Gastrocnemius medialis (tissue), 4 donors: ENCODE data around the gene BPGM. TPM values are rescaled to one million over a fixed set of nuclear protein-coding genes. Genes with fewer than 3 reads are reported as not detected.
"Not testable (repeated sequence)": the region's sequence is repeated elsewhere in the genome, so short reads cannot be mapped to it uniquely, and the experiment has no call there.

Experiments
- ATAC-seq, 2 donors: fragments of 150-250 bp; one replicate each; pipeline ENCODE4 v1.9.1; 2016
- DNase-seq, 2 donors: peaks; one replicate each; pipeline ENCODE4 v3.0.0-alpha.2; 2019
- H3K27ac ChIP-seq, 4 donors: fragments of 200-600 bp; sonication (generic); 1 replicate in 1 of 4; 2 replicates in 3 of 4; pipeline ENCODE4 v1.5.1; 2016 to 2018; ENCODE audit warnings: mild to moderate bottlenecking in 2 of 4, moderate library complexity in 1 of 4
- H3K27me3 ChIP-seq, 3 donors: fragments of 200-600 bp; sonication (generic) in 2 of 3; 1 replicate in 1 of 3; 2 replicates in 2 of 3; pipeline versions ENCODE4 v1.5.1 to v1.6.0; 2016 to 2019; ENCODE audit warnings: mild to moderate bottlenecking in 1 of 3, moderate library complexity in 1 of 3
- H3K36me3 ChIP-seq, 2 donors: fragments of 200-600 bp; sonication (generic) in 1 of 2; one replicate each; pipeline ENCODE4 v1.5.1; 2017 to 2018
- H3K4me1 ChIP-seq, 2 donors: fragments of 200-600 bp; sonication (generic) in 1 of 2; one replicate each; pipeline ENCODE4 v1.5.1; 2016 to 2017; ENCODE audit warnings: mild to moderate bottlenecking in 2 of 2
- H3K4me3 ChIP-seq, 4 donors: fragments of 200-600 bp; sonication (generic) in 3 of 4; 1 replicate in 1 of 4; 2 replicates in 3 of 4; pipeline ENCODE4 v1.5.1; 2016 to 2019; ENCODE audit warnings: mild to moderate bottlenecking in 2 of 4
- H3K9me3 ChIP-seq, 3 donors: fragments of 200-600 bp; sonication (generic) in 2 of 3; 1 replicate in 1 of 3; 2 replicates in 2 of 3; pipeline ENCODE4 v1.5.1; 2016 to 2019
- CTCF ChIP-seq, 5 experiments: fragments of 450-650 bp in 3 of 5; fragments of 200-600 bp in 2 of 5; sonication (generic) in 2 of 5; IDR thresholded peaks in 4 of 5; conservative IDR thresholded peaks in 1 of 5; 1 replicate in 4 of 5; 2 replicates in 1 of 5; pipeline ENCODE4 v1.5.1; 2016 to 2019; ENCODE audit warnings: antibody characterized with exemption in 5 of 5, mild to moderate bottlenecking in 3 of 5, moderate library complexity in 3 of 5
- POLR2A ChIP-seq, 2 donors: fragments of 450-650 bp; IDR thresholded peaks; one replicate each; pipeline ENCODE4 v1.6.1; 2017; ENCODE audit warnings: antibody characterized with exemption in 2 of 2, mild to moderate bottlenecking in 2 of 2, moderate library complexity in 2 of 2
- in situ Hi-C, 4 donors: fragments of 200-750 bp; cut with MboI; loops; one replicate each; pipeline versions ENCODE4 v1.15.0 to v1.8.0; 2017; ENCODE audit warnings: low sequenced_read_pairs in 4 of 4
- intact Hi-C: fragments of 100-400 bp; cut with DNase I; formaldehyde crosslinking; loops from one replicate; pipeline ENCODE4 v1.15.1; 2023; ENCODE audit warnings: low total_unique reads
- total RNA-seq, 4 donors: library from RNA; depleted of rRNA; stranded (reverse); fragments of >200 nt; gene quantifications; one replicate each; pipeline versions ENCODE4 v1.1.0 to v1.2.3, GENCODE V29; 2016

Gene BPGM
- total RNA-seq, 4 donors from 2014 or later: 11.3 to 24.5 (median 13.6) TPM

- H3K27me3 ChIP-seq: no peaks in the 10 kb centered on the region
- no peak overlapping the region for H3K27ac ChIP-seq
- H3K36me3 ChIP-seq: peaks cover 0 to 17% of the 10 kb centered on the region in 2 donors
- no peak for ATAC-seq
- TF ChIP-seq POLR2A (IDR thresholded peaks at IDR 0.05) (no peak), CTCF (IDR thresholded peaks at IDR 0.05 in 4 of 5, conservative IDR thresholded peaks at IDR 0.05 in 1 of 5) (no peak)
- no peaks in the 10 kb centered on the region for H3K9me3 ChIP-seq
- in situ Hi-C loops: loop anchor here in 2 of 4 donors (25.0 kb wide), 1 partner anchor 284 kb away; no protein-coding TSS in a partner anchor
- no peak overlapping the region for H3K4me3 ChIP-seq
- intact Hi-C loops: no loop called here
- peaks cover 0 to 4% of the 10 kb centered on the region in 2 donors for H3K4me1 ChIP-seq
- no peak for DNase-seq
Observed at GRCh38 chr7:134678115-134678514, 31.5 kb downstream of the BPGM start.

GRCh38 chr7:134679006-134679405, 32.4 kb downstream of the BPGM start:
- TF ChIP-seq POLR2A (IDR thresholded peaks at IDR 0.05) (no peak), CTCF (IDR thresholded peaks at IDR 0.05 in 4 of 5, conservative IDR thresholded peaks at IDR 0.05 in 1 of 5) (no peak)
- ATAC-seq (no peak), DNase-seq (no peak)
- no peaks in the 10 kb centered on the region for H3K9me3 ChIP-seq
- H3K4me1 ChIP-seq: peaks cover 0 to 4% of the 10 kb centered on the region in 2 donors
- intact Hi-C loops (no loop called here), in situ Hi-C loops (loop anchor here in 2 of 4 donors (25.0 kb wide), 1 partner anchor 283 kb away; no protein-coding TSS in a partner anchor)
- no peak overlapping the region for H3K4me3 ChIP-seq
- H3K36me3 ChIP-seq: peaks cover 0 to 17% of the 10 kb centered on the region in 2 donors
- no peaks in the 10 kb centered on the region for H3K27me3 ChIP-seq
- H3K27ac ChIP-seq: no peak overlapping the region

- Histone ChIP-seq H3K4me1 (no peaks in the 10 kb centered on the region), H3K9me3 (no peaks in the 10 kb centered on the region), H3K27me3 (no peaks in the 10 kb centered on the region), H3K36me3 (peaks cover 0 to 14% of the 10 kb centered on the region in 2 donors), H3K4me3 (no peak overlapping the region), H3K27ac (no peak overlapping the region)
- DNase-seq (no peak), ATAC-seq (no peak)
- TF ChIP-seq POLR2A (IDR thresholded peaks at IDR 0.05) (no peak), CTCF (IDR thresholded peaks at IDR 0.05 in 4 of 5, conservative IDR thresholded peaks at IDR 0.05 in 1 of 5) (no peak)
- in situ Hi-C loops (loop anchor here in 3 of 4 donors (10.0 to 25.0 kb wide), 2 partner anchors 271 to 278 kb away; no protein-coding TSS in a partner anchor), intact Hi-C loops (no loop called here)
Observed at GRCh38 chr7:134684165-134684564, 37.5 kb downstream of the BPGM start.

GRCh38 chr7:134685250-134685649, 38.6 kb downstream of the BPGM start:
- Histone ChIP-seq H3K4me1 (peaks cover 0 to 1% of the 10 kb centered on the region in 2 donors), H3K27ac (no peak overlapping the region), H3K27me3 (no peaks in the 10 kb centered on the region), H3K36me3 (peaks cover 0 to 6% of the 10 kb centered on the region in 2 donors), H3K9me3 (no peaks in the 10 kb centered on the region), H3K4me3 (no peak overlapping the region)
- TF ChIP-seq POLR2A (IDR thresholded peaks at IDR 0.05) (no peak), CTCF (IDR thresholded peaks at IDR 0.05 in 4 of 5, conservative IDR thresholded peaks at IDR 0.05 in 1 of 5) (no peak)
- in situ Hi-C loops (loop anchor here in 3 of 4 donors (10.0 to 25.0 kb wide), 2 partner anchors 270 to 277 kb away; no protein-coding TSS in a partner anchor), intact Hi-C loops (no loop called here)
- no peak for DNase-seq
- ATAC-seq: no peak

- Histone ChIP-seq H3K27me3 (no peaks in the 10 kb centered on the region), H3K36me3 (no peaks in the 10 kb centered on the region), H3K4me3 (no peak overlapping the region), H3K4me1 (peaks cover 0 to 7% of the 10 kb centered on the region in 2 donors), H3K9me3 (no peaks in the 10 kb centered on the region), H3K27ac (no peak overlapping the region)
- in situ Hi-C loops (loop anchor here in 3 of 4 donors (10.0 to 25.0 kb wide), 2 partner anchors 268 to 276 kb away; no protein-coding TSS in a partner anchor), intact Hi-C loops (no loop called here)
- DNase-seq: no peak
- no peak for ATAC-seq
- TF ChIP-seq CTCF (IDR thresholded peaks at IDR 0.05 in 4 of 5, conservative IDR thresholded peaks at IDR 0.05 in 1 of 5) (peak in 2 of 5 experiments; percentile 15 to 24), POLR2A (IDR thresholded peaks at IDR 0.05) (no peak)
Observed at GRCh38 chr7:134686786-134687185, 40.1 kb downstream of the BPGM start.

- DNase-seq, H3K27me3 ChIP-seq, H3K9me3 ChIP-seq, H3K36me3 ChIP-seq, H3K4me1 ChIP-seq, ATAC-seq, intact Hi-C loops: not testable (repeated sequence)
- in situ Hi-C loops: loop anchor here in 3 of 4 donors (10.0 to 25.0 kb wide), 2 partner anchors 265 to 273 kb away; no protein-coding TSS in a partner anchor
- Histone ChIP-seq H3K4me3 (peak overlapping the region in 3 of 4 donors; percentile 40 to 41 (median 40)), H3K27ac (peak overlapping the region in 3 of 4 donors; percentile 9 to 37 (median 24))
Observed at GRCh38 chr7:134689550-134689949, 42.9 kb downstream of the BPGM start.
